Measurements from ENCODE around the gene ADGRL1. TPM values are rescaled to one million over a fixed set of nuclear protein-coding genes. Genes with fewer than 3 reads are reported as not detected.
"Not testable (repeated sequence)": the region's sequence is repeated elsewhere in the genome, so short reads cannot be mapped to it uniquely, and the experiment has no call there.

Gene ADGRL1
- total RNA-seq, 1 experiment from 2014 or later, result 117 TPM

DNA sequence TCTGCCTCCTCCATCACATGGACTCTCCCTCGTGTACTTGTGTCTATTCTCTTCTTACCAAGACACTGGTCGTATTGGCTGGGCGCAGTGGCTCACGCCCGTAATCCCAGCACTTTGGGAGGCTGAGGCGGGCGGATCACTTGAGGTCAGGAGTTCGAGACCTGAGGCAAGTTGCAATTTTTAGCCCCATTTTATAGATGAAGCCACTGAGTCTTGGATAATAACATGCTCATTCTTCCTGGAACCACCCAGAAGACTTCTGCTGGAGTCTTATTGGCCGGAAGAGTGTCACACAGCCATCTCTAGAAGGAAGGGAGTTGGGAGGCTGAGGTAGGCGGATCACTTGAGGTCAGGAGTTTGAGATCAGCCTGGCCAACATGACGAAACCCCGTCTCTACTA, 37.7 kb upstream of the ADGRL1 start:
- not testable (repeated sequence) for DNase-seq; H3K4me2 ChIP-seq (ENCODE audit: insufficient read depth, insufficient read length, low read length); H3K79me1 ChIP-seq (ENCODE audit: insufficient read depth, low read depth, low read length, poor library complexity, severe bottlenecking); H3K23me2 ChIP-seq (ENCODE audit: insufficient read length, low read depth, low read length, poor library complexity, severe bottlenecking); H3K9ac ChIP-seq (ENCODE audit: extremely low read depth, insufficient read length, low read length); H2BK5ac ChIP-seq (ENCODE audit: insufficient read length, low read length); H2BK120ac ChIP-seq (ENCODE audit: low read depth, low read length, poor library complexity, severe bottlenecking); H3K9me3 Mint-ChIP-seq; H4K20me1 ChIP-seq (ENCODE audit: control insufficient read depth, insufficient read depth, insufficient read length); H2AK5ac ChIP-seq (ENCODE audit: insufficient read length, low read length); H3K56ac ChIP-seq (ENCODE audit: insufficient read length, low read depth, low read length); H2BK15ac ChIP-seq (ENCODE audit: low read depth, low read length); H4K91ac ChIP-seq (ENCODE audit: insufficient read length, low read depth, low read length); H4K5ac ChIP-seq (ENCODE audit: insufficient read length, low read depth, low read length); H3K4ac ChIP-seq (ENCODE audit: low read depth, low read length); H3K9me3 ChIP-seq (ENCODE audit: control insufficient read depth, low read depth, low read length); H3K79me2 ChIP-seq (ENCODE audit: insufficient read depth, low read length); H3K27ac ChIP-seq (ENCODE audit: insufficient read length, low read depth, low read length); H3K14ac ChIP-seq (ENCODE audit: insufficient read depth, low read length); H2BK20ac ChIP-seq (ENCODE audit: low read depth, low read length, poor library complexity, severe bottlenecking); H3K36me3 Mint-ChIP-seq (ENCODE audit: insufficient read depth in 1 of 3, low read depth in 3 of 3); H2BK12ac ChIP-seq (ENCODE audit: insufficient read length, low read depth, low read length); H3K27me3 Mint-ChIP-seq (ENCODE audit: low read depth); H3K4me3 Mint-ChIP-seq; H2AFZ ChIP-seq (ENCODE audit: low read length); H3K23ac ChIP-seq (ENCODE audit: insufficient read length, low read depth, low read length); H3K4me1 Mint-ChIP-seq; H3K27me3 ChIP-seq (ENCODE audit: insufficient read depth, low read length); H4K8ac ChIP-seq (replicated peaks; ENCODE audit: insufficient read length, low read depth, low read length); H3T11ph ChIP-seq (ENCODE audit: low read length); H3K18ac ChIP-seq (ENCODE audit: insufficient read length, low read depth, low read length); H3K4me1 ChIP-seq (ENCODE audit: insufficient read depth, low read length)
- WGBS (ENCODE audit: extremely low coverage, insufficient read length, low lambda C conversion rate), result no CpG with 5 or more reads among the region's 12 CpGs
- H3K27ac Mint-ChIP-seq, result peak overlapping the region in 1 of 3 experiments; percentile 62; a peak in 1 of 7 replicates

Data from H9 (cell line).